HG03159 (cell line): ENCODE results near the gene HVCN1.

Experiments used
- ATAC-seq: cut with Tn5 transposase; IDR thresholded peaks from one replicate; pipeline ENCODE4 v1.9.1; 2021; ENCODE audit warnings: mild to moderate bottlenecking, moderate library complexity; ENCODE audit not compliant: unreplicated experiment

The HVCN1 gene

GRCh38 chr12:110699591-110700445 is 10.9 kb upstream of the HVCN1 start:
- ATAC-seq, result no peak

GRCh38 chr12:110698171-110698902 is 9.4 kb upstream of the HVCN1 start:
- peak; percentile 88 for ATAC-seq

GRCh38 chr12:110697236-110697635 is 8.3 kb upstream of the HVCN1 start:
- ATAC-seq, result no peak

GRCh38 chr12:110696283-110696682 is 7.4 kb upstream of the HVCN1 start:
- no peak for ATAC-seq

- no peak for ATAC-seq
Measured at GRCh38 chr12:110694330-110694901, 5.5 kb upstream of the HVCN1 start.

GRCh38 chr12:110693731-110694130 is 4.8 kb upstream of the HVCN1 start:
- no peak for ATAC-seq

- no peak for ATAC-seq
Measured at GRCh38 chr12:110690127-110690430, 1.2 kb upstream of the HVCN1 start.

- ATAC-seq, result peak; percentile 51
Measured at GRCh38 chr12:110689281-110690126, 589 bp upstream of the HVCN1 start.

GRCh38 chr12:110687396-110688169 is 1.3 kb downstream of the HVCN1 start:
- no peak for ATAC-seq

- ATAC-seq, result no peak
Measured at GRCh38 chr12:110686294-110686903, 2.5 kb downstream of the HVCN1 start.

- ATAC-seq, result no peak
Measured at GRCh38 chr12:110684312-110684836, 4.5 kb downstream of the HVCN1 start.

GRCh38 chr12:110683888-110684287 is 5.0 kb downstream of the HVCN1 start:
- ATAC-seq, result no peak

GRCh38 chr12:110680032-110680431 is 8.9 kb downstream of the HVCN1 start:
- ATAC-seq, result no peak

- ATAC-seq, result no peak
Measured at GRCh38 chr12:110679201-110679600, 9.7 kb downstream of the HVCN1 start.

- peak; percentile 10 for ATAC-seq
Measured at GRCh38 chr12:110677982-110678381, 10.9 kb downstream of the HVCN1 start.

- ATAC-seq, result peak; percentile 69
Measured at GRCh38 chr12:110677206-110677911, 11.6 kb downstream of the HVCN1 start.

GRCh38 chr12:110676171-110676570 is 12.7 kb downstream of the HVCN1 start:
- ATAC-seq, result no peak

- ATAC-seq, result peak; percentile 50
Measured at GRCh38 chr12:110670161-110670701, 18.7 kb downstream of the HVCN1 start.

- peak; percentile 39 for ATAC-seq
Measured at GRCh38 chr12:110669193-110669502, 19.8 kb downstream of the HVCN1 start.
